Neural progenitor cell (in vitro differentiated cells): Measurements from ENCODE around the gene DUSP12. TPM values are rescaled to one million over a fixed set of nuclear protein-coding genes. Genes with fewer than 3 reads are reported as not detected.

Source experiments
- DNase-seq: peaks from one replicate; pipeline ENCODE4 v3.0.0-alpha.2; 2016; ENCODE audit warnings: low spot score
- H2AFZ ChIP-seq: fragments of 200-600 bp; sonication (generic); replicated peaks from 2 replicates; pipeline ENCODE4 v1.6.1; 2016; ENCODE audit warnings: antibody characterized with exemption
- H3F3A ChIP-seq: fragments of 200-600 bp; sonication (generic); 2 replicates; pipeline ENCODE4 v1.6.1; 2016; ENCODE audit warnings: antibody characterized with exemption, low read depth
- H3K27ac ChIP-seq: fragments of 200-600 bp; sonication (generic); 2 replicates; pipeline ENCODE4 v1.5.1; 2016; ENCODE audit warnings: mild to moderate bottlenecking
- H3K27me3 ChIP-seq: fragments of 200-600 bp; sonication (generic); 2 replicates; pipeline ENCODE4 v1.6.1; 2016; ENCODE audit warnings: mild to moderate bottlenecking, moderate library complexity
- H3K36me3 ChIP-seq: fragments of 200-600 bp; sonication (generic); 2 replicates; pipeline ENCODE4 v1.5.1; 2016
- H3K4me1 ChIP-seq: fragments of 200-600 bp; sonication (generic); 2 replicates; pipeline ENCODE4 v1.6.1; 2016; ENCODE audit warnings: mixed run types
- H3K4me2 ChIP-seq: fragments of 200-600 bp; sonication (generic); 2 replicates; pipeline ENCODE4 v1.6.1; 2016
- H3K4me3 ChIP-seq: fragments of 200-600 bp; sonication (generic); 2 replicates; pipeline ENCODE4 v1.5.1; 2016
- H3K79me2 ChIP-seq: fragments of 200-600 bp; sonication (generic); 2 replicates; pipeline ENCODE4 v1.6.1; 2016; ENCODE audit warnings: low read depth
- H3K9ac ChIP-seq: fragments of 200-600 bp; sonication (generic); 2 replicates; pipeline ENCODE4 v1.6.1; 2016
- H3K9me3 ChIP-seq: fragments of 200-600 bp; sonication (generic); 2 replicates; pipeline ENCODE4 v1.5.1; 2016; ENCODE audit warnings: low read depth
- H4K20me1 ChIP-seq: fragments of 200-600 bp; sonication (generic); 2 replicates; pipeline ENCODE4 v1.6.1; 2016; ENCODE audit warnings: low read depth
- H3K27ac Mint-ChIP-seq: 3 replicates; pipeline ENCODE4 v1.8.0; 2021; ENCODE audit warnings: mixed read lengths
- H3K27me3 Mint-ChIP-seq: 2 replicates; pipeline ENCODE4 v1.8.0; 2022; ENCODE audit warnings: low read depth, mild to moderate bottlenecking, inconsistent platforms, moderate library complexity, mixed read lengths; ENCODE audit not compliant: insufficient read depth
- H3K36me3 Mint-ChIP-seq: 3 replicates; pipeline ENCODE4 v1.8.0; 2021; ENCODE audit warnings: mixed read lengths
- H3K4me1 Mint-ChIP-seq: 3 replicates; pipeline ENCODE4 v1.8.0; 2021; ENCODE audit warnings: mixed read lengths
- H3K4me3 Mint-ChIP-seq: 3 replicates; pipeline ENCODE4 v1.8.0; 2021; ENCODE audit warnings: mild to moderate bottlenecking, moderate library complexity, mixed read lengths
- H3K9me3 Mint-ChIP-seq: 3 replicates; pipeline ENCODE4 v1.8.0; 2020; ENCODE audit warnings: mixed read lengths
- CTCF ChIP-seq: fragments of 200-600 bp; sonication (generic); IDR thresholded peaks from 2 replicates; pipeline ENCODE4 v1.5.1; 2017; ENCODE audit warnings: antibody characterized with exemption, mild to moderate bottlenecking
- EZH2 ChIP-seq: fragments of 200-600 bp; sonication (generic); IDR thresholded peaks from 2 replicates; pipeline ENCODE4 v1.6.1; 2017; ENCODE audit warnings: antibody characterized with exemption, mild to moderate bottlenecking, moderate library complexity
- EZH2phosphoT487 ChIP-seq: fragments of 200-600 bp; sonication (generic); IDR thresholded peaks from 2 replicates; pipeline ENCODE4 v1.6.1; 2017; ENCODE audit warnings: antibody characterized with exemption
- total RNA-seq: library from RNA; depleted of rRNA; stranded (reverse); fragments of >200 nt; gene quantifications from 2 replicates; pipeline ENCODE4 v1.2.3, GENCODE V29; 2015; ENCODE audit warnings: low replicate concordance

The DUSP12 gene
- total RNA-seq, 1 donor from 2014 or later, result 81.1 TPM

- Histone ChIP-seq H3K27ac (no peak overlapping the region), H3K4me2 (no peak overlapping the region), H3K36me3 (no peaks in the 10 kb centered on the region), H4K20me1 (no peaks in the 10 kb centered on the region), H3K9ac (no peak overlapping the region), H3K4me1 (no peaks in the 10 kb centered on the region), H3K79me2 (no peaks in the 10 kb centered on the region), H3F3A (peaks cover 7% of the 10 kb centered on the region), H3K27me3 (peaks cover 3% of the 10 kb centered on the region), H2AFZ (no peak overlapping the region), H3K4me3 (no peak overlapping the region), H3K9me3 (no peaks in the 10 kb centered on the region)
- Mint-ChIP-seq H3K27me3 (peaks cover 9% of the 10 kb centered on the region), H3K9me3 (no peaks in the 10 kb centered on the region), H3K27ac (no peak overlapping the region), H3K4me1 (no peaks in the 10 kb centered on the region), H3K36me3 (no peaks in the 10 kb centered on the region), H3K4me3 (no peak overlapping the region)
- TF ChIP-seq EZH2, result no peak
- TF ChIP-seq CTCF, result no peak
- no peak for TF ChIP-seq EZH2phosphoT487
- DNase-seq, result no peak
Observed at GRCh38 chr1:161737625-161738024, 12.0 kb upstream of the DUSP12 start.

DNA sequence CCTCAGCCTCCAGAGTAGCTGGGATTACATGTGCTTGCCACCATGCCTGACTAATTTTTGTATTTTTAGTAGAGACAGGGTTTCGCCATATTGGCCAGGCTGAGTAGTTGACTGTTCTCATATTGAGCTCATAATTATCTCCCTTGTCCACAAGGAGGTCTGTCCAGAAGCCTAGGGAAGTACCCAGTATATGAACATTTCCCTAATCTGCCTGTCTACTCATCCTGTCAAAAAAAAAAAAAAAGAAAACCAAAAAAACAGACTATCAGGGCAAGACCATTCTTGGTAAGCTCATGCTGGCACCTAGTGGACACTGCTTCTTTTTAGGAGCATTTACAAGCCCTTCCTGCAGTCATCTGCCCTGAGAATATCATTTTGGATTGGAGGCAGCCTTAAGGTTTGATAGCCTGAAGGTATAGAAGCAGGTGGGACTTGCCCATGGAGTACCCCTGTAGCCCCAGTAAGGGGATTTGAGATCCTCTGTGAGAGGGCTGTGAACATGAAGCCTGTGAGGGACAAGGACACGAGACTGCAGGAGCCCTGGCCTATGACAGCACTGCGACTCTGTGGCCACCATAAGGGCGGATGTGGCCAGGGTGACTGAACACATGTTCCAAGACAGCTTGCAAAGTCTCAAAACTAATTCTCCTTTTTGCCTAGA, 10.8 kb upstream of the DUSP12 start:
- H3K27me3 Mint-ChIP-seq, result peaks cover 9% of the 10 kb centered on the region
- no peak overlapping the region for H3K4me3 ChIP-seq
- H3K4me2 ChIP-seq, result no peak overlapping the region
- no peak overlapping the region for H3K4me3 Mint-ChIP-seq
- no peak overlapping the region for H3K27ac Mint-ChIP-seq
- no peaks in the 10 kb centered on the region for H3K36me3 Mint-ChIP-seq
- H3K27ac ChIP-seq, result no peak overlapping the region
- H3K79me2 ChIP-seq, result no peaks in the 10 kb centered on the region
- no peak overlapping the region for H3K9ac ChIP-seq
- H3K36me3 ChIP-seq, result no peaks in the 10 kb centered on the region
- H3K4me1 ChIP-seq, result no peaks in the 10 kb centered on the region
- H3K27me3 ChIP-seq, result no peaks in the 10 kb centered on the region
- no peaks in the 10 kb centered on the region for H4K20me1 ChIP-seq
- no peaks in the 10 kb centered on the region for H3K9me3 Mint-ChIP-seq
- H3F3A ChIP-seq, result peaks cover 7% of the 10 kb centered on the region
- H3K9me3 ChIP-seq, result no peaks in the 10 kb centered on the region
- no peak overlapping the region for H2AFZ ChIP-seq
- peak; percentile 66 for TF ChIP-seq CTCF
- TF ChIP-seq EZH2, result no peak
- H3K4me1 Mint-ChIP-seq, result peaks cover 4% of the 10 kb centered on the region
- DNase-seq, result peak; percentile 74

GRCh38 chr1:161739865-161740566, 9.6 kb upstream of the DUSP12 start:
- Histone ChIP-seq H3K79me2 (no peaks in the 10 kb centered on the region), H3K4me1 (no peaks in the 10 kb centered on the region), H3K27me3 (peaks cover 1% of the 10 kb centered on the region), H3K4me2 (no peak overlapping the region), H3K9ac (no peak overlapping the region), H3F3A (peaks cover 7% of the 10 kb centered on the region), H4K20me1 (no peaks in the 10 kb centered on the region), H3K27ac (no peak overlapping the region), H3K36me3 (no peaks in the 10 kb centered on the region), H3K4me3 (no peak overlapping the region), H2AFZ (no peak overlapping the region), H3K9me3 (no peaks in the 10 kb centered on the region)
- no peak overlapping the region for H3K27ac Mint-ChIP-seq
- no peaks in the 10 kb centered on the region for H3K9me3 Mint-ChIP-seq
- H3K4me3 Mint-ChIP-seq, result no peak overlapping the region
- no peak for DNase-seq
- TF ChIP-seq EZH2phosphoT487, result no peak
- TF ChIP-seq EZH2, result no peak
- H3K4me1 Mint-ChIP-seq, result peaks cover 7% of the 10 kb centered on the region
- H3K27me3 Mint-ChIP-seq, result peaks cover 12% of the 10 kb centered on the region
- no peaks in the 10 kb centered on the region for H3K36me3 Mint-ChIP-seq

GRCh38 chr1:161740921-161741320, 8.7 kb upstream of the DUSP12 start:
- Mint-ChIP-seq H3K27ac (no peak overlapping the region), H3K36me3 (no peaks in the 10 kb centered on the region), H3K27me3 (peaks cover 15% of the 10 kb centered on the region), H3K4me3 (no peak overlapping the region), H3K9me3 (no peaks in the 10 kb centered on the region), H3K4me1 (peaks cover 7% of the 10 kb centered on the region)
- H3K79me2 ChIP-seq, result no peaks in the 10 kb centered on the region
- H3K4me1 ChIP-seq, result no peaks in the 10 kb centered on the region
- H3K9me3 ChIP-seq, result no peaks in the 10 kb centered on the region
- no peak overlapping the region for H2AFZ ChIP-seq
- no peak overlapping the region for H3K4me3 ChIP-seq
- peaks cover 7% of the 10 kb centered on the region for H3F3A ChIP-seq
- TF ChIP-seq CTCF (no peak), EZH2phosphoT487 (no peak), EZH2 (no peak)
- no peak overlapping the region for H3K27ac ChIP-seq
- peaks cover 8% of the 10 kb centered on the region for H3K27me3 ChIP-seq
- H3K9ac ChIP-seq, result no peak overlapping the region
- H3K36me3 ChIP-seq, result no peaks in the 10 kb centered on the region
- H3K4me2 ChIP-seq, result no peak overlapping the region
- no peak for DNase-seq
- no peaks in the 10 kb centered on the region for H4K20me1 ChIP-seq
